HL-60/S4 (cell line): ENCODE data around the gene CHRNA5.
"Not testable (repeated sequence)": the region's sequence is repeated elsewhere in the genome, so short reads cannot be mapped to it uniquely, and the experiment has no call there.

Experiments
- in situ Hi-C: fragments of 300-500 bp; cut with MboI; formaldehyde crosslinking; loops from 2 replicates; pipeline ENCODE4 v1.14.3; 2022; ENCODE audit warnings: low sequenced_read_pairs

The CHRNA5 gene

GRCh38 chr15:78565097-78565950 lies at the start of gene CHRNA5:
TSS of gene CHRNA5 (plus strand) at chr15:78565520. CDS start at chr15:78565720, 200 bp downstream.
- in situ Hi-C loops, result no loop called here

GRCh38 chr15:78520035-78520434 lies 45.3 kb upstream of the CHRNA5 start:
- in situ Hi-C loops, result not testable (repeated sequence)

- in situ Hi-C loops, result no loop called here
Observed at GRCh38 chr15:78524230-78524629, 41.1 kb upstream of the CHRNA5 start.

GRCh38 chr15:78527325-78527724 lies 38.0 kb upstream of the CHRNA5 start:
- in situ Hi-C loops, result no loop called here

GRCh38 chr15:78533331-78533730 lies 32.0 kb upstream of the CHRNA5 start:
- in situ Hi-C loops, result no loop called here

- in situ Hi-C loops, result no loop called here
Observed at GRCh38 chr15:78536134-78536533, 29.2 kb upstream of the CHRNA5 start.

GRCh38 chr15:78537266-78537905 lies 27.9 kb upstream of the CHRNA5 start:
- in situ Hi-C loops, result no loop called here

- in situ Hi-C loops, result no loop called here
Observed at GRCh38 chr15:78538358-78538757, 27.0 kb upstream of the CHRNA5 start.

GRCh38 chr15:78539464-78540140 lies 25.7 kb upstream of the CHRNA5 start:
- in situ Hi-C loops, result not testable (repeated sequence)

GRCh38 chr15:78540141-78540870 lies 25.0 kb upstream of the CHRNA5 start, which contains the start of gene PSMA4:
TSS of gene PSMA4 (plus strand) at chr15:78540444. CDS start at chr15:78541928, 1,484 bp downstream.
- in situ Hi-C loops, result no loop called here

GRCh38 chr15:78540871-78541743 lies 24.2 kb upstream of the CHRNA5 start:
- in situ Hi-C loops, result no loop called here

- in situ Hi-C loops, result no loop called here
Observed at GRCh38 chr15:78541744-78542034, 23.6 kb upstream of the CHRNA5 start.

GRCh38 chr15:78542647-78543046 lies 22.7 kb upstream of the CHRNA5 start:
- in situ Hi-C loops, result no loop called here

GRCh38 chr15:78550194-78550593 lies 15.1 kb upstream of the CHRNA5 start:
- in situ Hi-C loops, result no loop called here

GRCh38 chr15:78550815-78551214 lies 14.5 kb upstream of the CHRNA5 start:
- in situ Hi-C loops, result no loop called here

GRCh38 chr15:78551902-78552301 lies 13.4 kb upstream of the CHRNA5 start:
- in situ Hi-C loops, result no loop called here

- in situ Hi-C loops, result no loop called here
Observed at GRCh38 chr15:78552597-78552996, 12.7 kb upstream of the CHRNA5 start.

- in situ Hi-C loops, result not testable (repeated sequence)
Observed at GRCh38 chr15:78560201-78560600, 5.1 kb upstream of the CHRNA5 start.

GRCh38 chr15:78561490-78561889 lies 3.8 kb upstream of the CHRNA5 start:
- in situ Hi-C loops, result no loop called here

- in situ Hi-C loops, result no loop called here
Observed at GRCh38 chr15:78563092-78563491, 2.2 kb upstream of the CHRNA5 start.
